HepG2 (cell line): ENCODE data around the gene MMUT. TPM values are rescaled to one million over a fixed set of nuclear protein-coding genes. Genes with fewer than 3 reads are reported as not detected.
A peak's percentile ranks its signal among the peaks of the same experiment; 100 is the strongest.

Source experiments
- AKAP8 ChIP-seq: sonication (generic); formaldehyde crosslinking; IDR thresholded peaks from 2 replicates; pipeline ENCODE4 v1.5.1; 2020; ENCODE audit warnings: mild to moderate bottlenecking, missing genetic modification reagents
- CHCHD3 ChIP-seq: sonication (generic); formaldehyde crosslinking; IDR thresholded peaks from 2 replicates; pipeline ENCODE4 v1.8.0; 2022; ENCODE audit warnings: mild to moderate bottlenecking, missing genetic modification reagents, moderate library complexity
- CREB1 ChIP-seq, 2 experiments: fragments of 450-650 bp in 1 of 2; IDR thresholded peaks; 2 replicates each; pipeline ENCODE4 v1.6.1; 2016 to 2017; ENCODE audit warnings: control low read depth in 1 of 2, mild to moderate bottlenecking in 1 of 2, missing compliant biosample characterization in 1 of 2, missing genetic modification characterization in 1 of 2
- NCOR1 ChIP-seq: fragments of 200-600 bp; sonication (generic); IDR thresholded peaks from 2 replicates; pipeline ENCODE4 v1.7.0; 2017; ENCODE audit warnings: antibody characterized with exemption, low read length, borderline replicate concordance
- NFATC3 ChIP-seq: sonication (generic); formaldehyde crosslinking; IDR thresholded peaks from 2 replicates; pipeline ENCODE4 v1.5.1; 2020; ENCODE audit warnings: mild to moderate bottlenecking, missing genetic modification reagents
- RBM39 ChIP-seq: fragments of 200-400 bp; formaldehyde crosslinking; IDR thresholded peaks from one replicate; pipeline ENCODE4 v1.6.1; 2018; ENCODE audit warnings: antibody characterized with exemption, mild to moderate bottlenecking, low read depth, low read length; ENCODE audit not compliant: poor library complexity, severe bottlenecking
- SALL2 ChIP-seq: sonication (generic); formaldehyde crosslinking; IDR thresholded peaks from 2 replicates; pipeline ENCODE4 v1.8.1; 2023; ENCODE audit warnings: mild to moderate bottlenecking, missing genetic modification reagents, inconsistent platforms
- TOPORS ChIP-seq: sonication (generic); formaldehyde crosslinking; IDR thresholded peaks from 2 replicates; pipeline ENCODE4 v1.8.0; 2023; ENCODE audit warnings: mild to moderate bottlenecking, missing genetic modification reagents
- ZNF543 ChIP-seq: sonication (generic); formaldehyde crosslinking; IDR thresholded peaks from 2 replicates; pipeline ENCODE4 v1.4.0; 2020; ENCODE audit warnings: mild to moderate bottlenecking, missing genetic modification reagents
- ZNF572 ChIP-seq: sonication (generic); formaldehyde crosslinking; IDR thresholded peaks from 2 replicates; pipeline ENCODE4 v1.5.1; 2020; ENCODE audit warnings: mild to moderate bottlenecking, missing genetic modification reagents
- polyA plus RNA-seq, 8 experiments: library from polyadenylated mRNA; depleted of rRNA in 3 of 8; stranded (reverse) in 7 of 8; unstranded in 1 of 8; fragments of >200 nt; fragmentation: Illumina TruSeq in 4 of 8; extraction: Trizol in 4 of 8; gene quantifications; 2 replicates each; pipeline versions ENCODE4 v1.2.1 to v1.2.3, GENCODE V29; 2011 to 2016; ENCODE audit warnings: low read depth in 4 of 8, missing spikeins in 1 of 8, mixed read lengths in 1 of 8; ENCODE audit not compliant: insufficient read depth in 1 of 8
- total RNA-seq, 5 experiments: library from RNA; depleted of rRNA; stranded (reverse); fragments of >200 nt; fragmentation: Illumina TruSeq; extraction: Trizol; gene quantifications; 2 replicates each; pipeline ENCODE4 v1.2.3, GENCODE V29; 2016; ENCODE audit warnings: low read depth in 1 of 5
- TF ChIP-seq, protein P1 (sequence below): sonication (generic); formaldehyde crosslinking; IDR thresholded peaks from 2 replicates; pipeline ENCODE4; 2020; ENCODE audit warnings: missing genetic modification reagents, mild to moderate bottlenecking, borderline replicate concordance
- TF ChIP-seq, protein P2 (sequence below): sonication (generic); formaldehyde crosslinking; IDR thresholded peaks from 2 replicates; pipeline ENCODE4 v1.4.0; 2020; ENCODE audit warnings: missing genetic modification reagents, borderline replicate concordance
- TF ChIP-seq, protein P3 (sequence below): sonication (generic); formaldehyde crosslinking; IDR thresholded peaks from 2 replicates; pipeline ENCODE4 v1.9.0; 2021; ENCODE audit warnings: missing genetic modification reagents, borderline replicate concordance
- TF ChIP-seq, protein P4 (sequence below): sonication (generic); formaldehyde crosslinking; IDR thresholded peaks from 2 replicates; pipeline ENCODE4 v1.8.0; 2022; ENCODE audit warnings: mild to moderate bottlenecking, missing genetic modification reagents, borderline replicate concordance
- TF ChIP-seq, protein P5 (sequence below): sonication (generic); formaldehyde crosslinking; IDR thresholded peaks from 2 replicates; pipeline ENCODE4 v1.4.0; 2020; ENCODE audit warnings: mild to moderate bottlenecking, low read depth, missing genetic modification reagents

MMUT gene
- total and polyA plus RNA-seq, 2 of the 13 experiments (the other 11 are each of a cell fraction or from before 2014, with no cell fraction given) = 16.1 to 20.5 TPM

DNA sequence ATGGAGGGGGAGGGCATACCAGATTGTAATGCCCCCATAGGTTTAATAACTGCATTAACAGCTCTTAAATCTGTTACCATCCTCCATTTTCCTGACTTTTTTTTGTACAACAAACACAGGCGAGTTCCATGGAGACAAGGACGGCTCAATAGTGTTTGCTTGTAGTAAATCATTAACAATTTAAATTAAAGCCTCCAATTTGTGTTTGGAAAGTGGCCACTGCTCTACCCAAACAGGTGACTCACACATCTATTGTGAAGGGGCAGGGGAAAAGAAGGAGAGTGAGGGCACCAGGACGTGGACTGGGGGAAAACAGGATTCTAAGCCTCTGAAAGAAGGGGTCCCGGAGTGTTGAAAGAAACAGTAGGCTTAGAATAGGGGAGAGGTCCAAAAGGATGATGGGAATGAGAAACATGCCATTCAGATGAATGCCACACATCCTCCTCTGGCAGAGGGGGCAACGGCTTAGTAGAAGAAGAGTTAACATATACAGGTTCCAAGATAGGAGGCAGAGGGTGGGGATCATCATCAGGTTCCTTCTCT lies 43.6 kb upstream of the MMUT start (continued):
- TF ChIP-seq RBM39 (no peak), TOPORS (no peak), NCOR1 (peak; percentile 40; the same call in 1 of the 2 replicates), ZNF572 (CRISPR knock-in tag) (no peak), NFATC3 (CRISPR knock-in tag) (no peak), CREB1 (IDR thresholded peaks at IDR 0.05) (no peak), CREB1 (CRISPR knock-in tag; IDR thresholded peaks at IDR 0.05) (peak; percentile 63; the same call in 1 of the 2 replicates), AKAP8 (CRISPR knock-in tag) (no peak), SALL2 (CRISPR knock-in tag) (no peak), CHCHD3 (CRISPR knock-in tag) (no peak), ZNF543 (CRISPR knock-in tag) (0 out of 2 replicates have a peak, but pooled peaks have one; percentile 53)
- TF ChIP-seq, protein P1, sequence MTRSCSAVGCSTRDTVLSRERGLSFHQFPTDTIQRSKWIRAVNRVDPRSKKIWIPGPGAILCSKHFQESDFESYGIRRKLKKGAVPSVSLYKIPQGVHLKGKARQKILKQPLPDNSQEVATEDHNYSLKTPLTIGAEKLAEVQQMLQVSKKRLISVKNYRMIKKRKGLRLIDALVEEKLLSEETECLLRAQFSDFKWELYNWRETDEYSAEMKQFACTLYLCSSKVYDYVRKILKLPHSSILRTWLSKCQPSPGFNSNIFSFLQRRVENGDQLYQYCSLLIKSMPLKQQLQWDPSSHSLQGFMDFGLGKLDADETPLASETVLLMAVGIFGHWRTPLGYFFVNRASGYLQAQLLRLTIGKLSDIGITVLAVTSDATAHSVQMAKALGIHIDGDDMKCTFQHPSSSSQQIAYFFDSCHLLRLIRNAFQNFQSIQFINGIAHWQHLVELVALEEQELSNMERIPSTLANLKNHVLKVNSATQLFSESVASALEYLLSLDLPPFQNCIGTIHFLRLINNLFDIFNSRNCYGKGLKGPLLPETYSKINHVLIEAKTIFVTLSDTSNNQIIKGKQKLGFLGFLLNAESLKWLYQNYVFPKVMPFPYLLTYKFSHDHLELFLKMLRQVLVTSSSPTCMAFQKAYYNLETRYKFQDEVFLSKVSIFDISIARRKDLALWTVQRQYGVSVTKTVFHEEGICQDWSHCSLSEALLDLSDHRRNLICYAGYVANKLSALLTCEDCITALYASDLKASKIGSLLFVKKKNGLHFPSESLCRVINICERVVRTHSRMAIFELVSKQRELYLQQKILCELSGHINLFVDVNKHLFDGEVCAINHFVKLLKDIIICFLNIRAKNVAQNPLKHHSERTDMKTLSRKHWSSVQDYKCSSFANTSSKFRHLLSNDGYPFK = no peak
- TF ChIP-seq, protein P2, sequence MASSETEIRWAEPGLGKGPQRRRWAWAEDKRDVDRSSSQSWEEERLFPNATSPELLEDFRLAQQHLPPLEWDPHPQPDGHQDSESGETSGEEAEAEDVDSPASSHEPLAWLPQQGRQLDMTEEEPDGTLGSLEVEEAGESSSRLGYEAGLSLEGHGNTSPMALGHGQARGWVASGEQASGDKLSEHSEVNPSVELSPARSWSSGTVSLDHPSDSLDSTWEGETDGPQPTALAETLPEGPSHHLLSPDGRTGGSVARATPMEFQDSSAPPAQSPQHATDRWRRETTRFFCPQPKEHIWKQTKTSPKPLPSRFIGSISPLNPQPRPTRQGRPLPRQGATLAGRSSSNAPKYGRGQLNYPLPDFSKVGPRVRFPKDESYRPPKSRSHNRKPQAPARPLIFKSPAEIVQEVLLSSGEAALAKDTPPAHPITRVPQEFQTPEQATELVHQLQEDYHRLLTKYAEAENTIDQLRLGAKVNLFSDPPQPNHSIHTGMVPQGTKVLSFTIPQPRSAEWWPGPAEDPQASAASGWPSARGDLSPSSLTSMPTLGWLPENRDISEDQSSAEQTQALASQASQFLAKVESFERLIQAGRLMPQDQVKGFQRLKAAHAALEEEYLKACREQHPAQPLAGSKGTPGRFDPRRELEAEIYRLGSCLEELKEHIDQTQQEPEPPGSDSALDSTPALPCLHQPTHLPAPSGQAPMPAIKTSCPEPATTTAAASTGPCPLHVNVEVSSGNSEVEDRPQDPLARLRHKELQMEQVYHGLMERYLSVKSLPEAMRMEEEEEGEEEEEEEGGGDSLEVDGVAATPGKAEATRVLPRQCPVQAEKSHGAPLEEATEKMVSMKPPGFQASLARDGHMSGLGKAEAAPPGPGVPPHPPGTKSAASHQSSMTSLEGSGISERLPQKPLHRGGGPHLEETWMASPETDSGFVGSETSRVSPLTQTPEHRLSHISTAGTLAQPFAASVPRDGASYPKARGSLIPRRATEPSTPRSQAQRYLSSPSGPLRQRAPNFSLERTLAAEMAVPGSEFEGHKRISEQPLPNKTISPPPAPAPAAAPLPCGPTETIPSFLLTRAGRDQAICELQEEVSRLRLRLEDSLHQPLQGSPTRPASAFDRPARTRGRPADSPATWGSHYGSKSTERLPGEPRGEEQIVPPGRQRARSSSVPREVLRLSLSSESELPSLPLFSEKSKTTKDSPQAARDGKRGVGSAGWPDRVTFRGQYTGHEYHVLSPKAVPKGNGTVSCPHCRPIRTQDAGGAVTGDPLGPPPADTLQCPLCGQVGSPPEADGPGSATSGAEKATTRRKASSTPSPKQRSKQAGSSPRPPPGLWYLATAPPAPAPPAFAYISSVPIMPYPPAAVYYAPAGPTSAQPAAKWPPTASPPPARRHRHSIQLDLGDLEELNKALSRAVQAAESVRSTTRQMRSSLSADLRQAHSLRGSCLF (CRISPR knock-in tag) = no peak
- TF ChIP-seq, protein P3, sequence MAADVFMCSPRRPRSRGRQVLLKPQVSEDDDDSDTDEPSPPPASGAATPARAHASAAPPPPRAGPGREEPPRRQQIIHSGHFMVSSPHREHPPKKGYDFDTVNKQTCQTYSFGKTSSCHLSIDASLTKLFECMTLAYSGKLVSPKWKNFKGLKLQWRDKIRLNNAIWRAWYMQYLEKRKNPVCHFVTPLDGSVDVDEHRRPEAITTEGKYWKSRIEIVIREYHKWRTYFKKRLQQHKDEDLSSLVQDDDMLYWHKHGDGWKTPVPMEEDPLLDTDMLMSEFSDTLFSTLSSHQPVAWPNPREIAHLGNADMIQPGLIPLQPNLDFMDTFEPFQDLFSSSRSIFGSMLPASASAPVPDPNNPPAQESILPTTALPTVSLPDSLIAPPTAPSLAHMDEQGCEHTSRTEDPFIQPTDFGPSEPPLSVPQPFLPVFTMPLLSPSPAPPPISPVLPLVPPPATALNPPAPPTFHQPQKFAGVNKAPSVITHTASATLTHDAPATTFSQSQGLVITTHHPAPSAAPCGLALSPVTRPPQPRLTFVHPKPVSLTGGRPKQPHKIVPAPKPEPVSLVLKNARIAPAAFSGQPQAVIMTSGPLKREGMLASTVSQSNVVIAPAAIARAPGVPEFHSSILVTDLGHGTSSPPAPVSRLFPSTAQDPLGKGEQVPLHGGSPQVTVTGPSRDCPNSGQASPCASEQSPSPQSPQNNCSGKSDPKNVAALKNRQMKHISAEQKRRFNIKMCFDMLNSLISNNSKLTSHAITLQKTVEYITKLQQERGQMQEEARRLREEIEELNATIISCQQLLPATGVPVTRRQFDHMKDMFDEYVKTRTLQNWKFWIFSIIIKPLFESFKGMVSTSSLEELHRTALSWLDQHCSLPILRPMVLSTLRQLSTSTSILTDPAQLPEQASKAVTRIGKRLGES (CRISPR knock-in tag) = no peak
- TF ChIP-seq, protein P4, sequence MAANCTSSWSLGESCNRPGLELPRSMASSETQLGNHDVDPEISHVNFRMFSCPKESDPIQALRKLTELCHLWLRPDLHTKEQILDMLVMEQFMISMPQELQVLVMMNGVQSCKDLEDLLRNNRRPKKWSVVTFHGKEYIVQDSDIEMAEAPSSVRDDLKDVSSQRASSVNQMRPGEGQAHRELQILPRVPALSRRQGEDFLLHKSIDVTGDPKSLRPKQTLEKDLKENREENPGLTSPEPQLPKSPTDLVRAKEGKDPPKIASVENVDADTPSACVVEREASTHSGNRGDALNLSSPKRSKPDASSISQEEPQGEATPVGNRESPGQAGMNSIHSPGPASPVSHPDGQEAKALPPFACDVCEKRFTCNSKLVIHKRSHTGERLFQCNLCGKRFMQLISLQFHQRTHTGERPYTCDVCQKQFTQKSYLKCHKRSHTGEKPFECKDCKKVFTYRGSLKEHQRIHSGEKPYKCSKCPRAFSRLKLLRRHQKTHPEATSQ (CRISPR knock-in tag) = no peak
- TF ChIP-seq, protein P5, sequence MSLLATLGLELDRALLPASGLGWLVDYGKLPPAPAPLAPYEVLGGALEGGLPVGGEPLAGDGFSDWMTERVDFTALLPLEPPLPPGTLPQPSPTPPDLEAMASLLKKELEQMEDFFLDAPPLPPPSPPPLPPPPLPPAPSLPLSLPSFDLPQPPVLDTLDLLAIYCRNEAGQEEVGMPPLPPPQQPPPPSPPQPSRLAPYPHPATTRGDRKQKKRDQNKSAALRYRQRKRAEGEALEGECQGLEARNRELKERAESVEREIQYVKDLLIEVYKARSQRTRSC (CRISPR knock-in tag) = no peak
